Measurements from ENCODE around the gene DCN. TPM values are rescaled to one million over a fixed set of nuclear protein-coding genes. Genes with fewer than 3 reads are reported as not detected.
A peak's percentile ranks its signal among the peaks of the same experiment; 100 is the strongest.
"Not testable (repeated sequence)": the region's sequence is repeated elsewhere in the genome, so short reads cannot be mapped to it uniquely, and the experiment has no call there.

DCN gene
- total RNA-seq, 1 donor from 2014 or later, result 12.5 TPM

- TF ChIP-seq, protein P1, sequence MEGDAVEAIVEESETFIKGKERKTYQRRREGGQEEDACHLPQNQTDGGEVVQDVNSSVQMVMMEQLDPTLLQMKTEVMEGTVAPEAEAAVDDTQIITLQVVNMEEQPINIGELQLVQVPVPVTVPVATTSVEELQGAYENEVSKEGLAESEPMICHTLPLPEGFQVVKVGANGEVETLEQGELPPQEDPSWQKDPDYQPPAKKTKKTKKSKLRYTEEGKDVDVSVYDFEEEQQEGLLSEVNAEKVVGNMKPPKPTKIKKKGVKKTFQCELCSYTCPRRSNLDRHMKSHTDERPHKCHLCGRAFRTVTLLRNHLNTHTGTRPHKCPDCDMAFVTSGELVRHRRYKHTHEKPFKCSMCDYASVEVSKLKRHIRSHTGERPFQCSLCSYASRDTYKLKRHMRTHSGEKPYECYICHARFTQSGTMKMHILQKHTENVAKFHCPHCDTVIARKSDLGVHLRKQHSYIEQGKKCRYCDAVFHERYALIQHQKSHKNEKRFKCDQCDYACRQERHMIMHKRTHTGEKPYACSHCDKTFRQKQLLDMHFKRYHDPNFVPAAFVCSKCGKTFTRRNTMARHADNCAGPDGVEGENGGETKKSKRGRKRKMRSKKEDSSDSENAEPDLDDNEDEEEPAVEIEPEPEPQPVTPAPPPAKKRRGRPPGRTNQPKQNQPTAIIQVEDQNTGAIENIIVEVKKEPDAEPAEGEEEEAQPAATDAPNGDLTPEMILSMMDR (conservative IDR thresholded peaks at IDR 0.05; ENCODE audit: low read depth, low read length), result no peak
- DNase-seq (ENCODE audit: low read depth), result peak; percentile 98
- no peak overlapping the region for H3K4me3 ChIP-seq (ENCODE audit: low read depth, low read length)
These were observed 36.9 kb upstream of the DCN start for GRCh38 chr12:91219511-91219910.

- TF ChIP-seq, protein P1 (conservative IDR thresholded peaks at IDR 0.05; ENCODE audit: low read depth, low read length), result no peak
These were observed 34.3 kb upstream of the DCN start for GRCh38 chr12:91216871-91217270.

GRCh38 chr12:91215940-91216454 lies 33.4 kb upstream of the DCN start:
- TF ChIP-seq, protein P1 (conservative IDR thresholded peaks at IDR 0.05; ENCODE audit: low read depth, low read length), result no peak
- DNase-seq (ENCODE audit: low read depth), result peak; percentile 100
- no peak overlapping the region for H3K4me3 ChIP-seq (ENCODE audit: low read depth, low read length)

More at GRCh38 chr12:91216871-91217270, 34.3 kb upstream of the DCN start:
- no peak overlapping the region for H3K4me3 ChIP-seq (ENCODE audit: low read depth, low read length)
- DNase-seq (ENCODE audit: low read depth), result peak; percentile 85

GRCh38 chr12:91211866-91212265 lies 29.2 kb upstream of the DCN start:
- TF ChIP-seq, protein P1 (conservative IDR thresholded peaks at IDR 0.05; ENCODE audit: low read depth, low read length), result no peak
- H3K4me3 ChIP-seq (ENCODE audit: low read depth, low read length), result no peak overlapping the region
- DNase-seq (ENCODE audit: low read depth), result no peak

- DNase-seq (ENCODE audit: low read depth), result no peak
- no peak overlapping the region for H3K4me3 ChIP-seq (ENCODE audit: low read depth, low read length)
- TF ChIP-seq, protein P1 (conservative IDR thresholded peaks at IDR 0.05; ENCODE audit: low read depth, low read length), result no peak
These were observed 28.0 kb upstream of the DCN start for GRCh38 chr12:91210618-91211017.

GRCh38 chr12:91210144-91210543 lies 27.5 kb upstream of the DCN start:
- no peak overlapping the region for H3K4me3 ChIP-seq (ENCODE audit: low read depth, low read length)
- no peak for DNase-seq (ENCODE audit: low read depth)
- TF ChIP-seq, protein P1 (conservative IDR thresholded peaks at IDR 0.05; ENCODE audit: low read depth, low read length), result no peak

DNA sequence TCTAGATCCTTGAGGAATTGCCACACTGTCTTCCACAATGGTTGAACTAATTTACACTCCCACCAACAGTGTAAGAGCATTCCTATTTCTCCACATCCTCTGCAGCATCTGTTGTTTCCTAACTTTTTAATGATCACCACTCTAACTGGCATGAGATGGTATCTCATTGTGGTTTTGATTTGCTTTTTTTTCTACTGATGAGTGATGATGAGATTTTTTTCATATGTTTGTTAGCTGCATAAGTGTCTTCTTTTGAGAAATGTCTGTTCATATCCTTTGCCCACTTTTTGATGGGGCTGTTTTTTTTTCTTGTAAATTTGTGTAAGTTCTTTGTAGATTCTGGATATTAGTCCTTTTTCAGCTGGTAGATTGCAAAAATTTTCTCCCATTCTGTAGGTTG lies 24.7 kb upstream of the DCN start:
- not testable (repeated sequence) for H3K4me3 ChIP-seq (ENCODE audit: low read depth, low read length); DNase-seq (ENCODE audit: low read depth)
